ENCODE results near the gene MYPN. TPM values are rescaled to one million over a fixed set of nuclear protein-coding genes. Genes with fewer than 3 reads are reported as not detected.
A peak's percentile ranks its signal among the peaks of the same experiment; 100 is the strongest.

The MYPN gene
- total RNA-seq, 2 donors from 2014 or later: 0.07 to 0.27 TPM

DNA sequence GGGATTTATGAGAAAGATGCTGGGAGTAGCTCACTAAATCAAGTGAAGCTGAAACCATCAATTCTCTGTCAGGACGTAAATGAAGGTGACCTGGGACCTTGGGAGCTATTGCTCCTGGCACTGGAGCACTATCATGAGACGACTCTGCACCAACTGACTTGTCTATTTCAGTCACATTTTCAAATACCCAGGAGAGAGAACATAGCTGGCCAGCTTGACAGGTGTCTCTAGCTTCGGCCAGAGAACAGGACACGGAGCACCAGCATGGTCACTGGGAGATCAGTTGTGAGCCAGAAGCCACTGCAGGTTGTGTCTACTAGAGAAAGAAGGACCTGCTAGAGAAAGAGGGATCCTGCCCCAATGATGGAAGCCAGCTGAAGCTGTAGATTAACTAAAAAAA is 140.0 kb downstream of the MYPN start:
- intact Hi-C loops (cut with DNase I): no loop called here

DNA sequence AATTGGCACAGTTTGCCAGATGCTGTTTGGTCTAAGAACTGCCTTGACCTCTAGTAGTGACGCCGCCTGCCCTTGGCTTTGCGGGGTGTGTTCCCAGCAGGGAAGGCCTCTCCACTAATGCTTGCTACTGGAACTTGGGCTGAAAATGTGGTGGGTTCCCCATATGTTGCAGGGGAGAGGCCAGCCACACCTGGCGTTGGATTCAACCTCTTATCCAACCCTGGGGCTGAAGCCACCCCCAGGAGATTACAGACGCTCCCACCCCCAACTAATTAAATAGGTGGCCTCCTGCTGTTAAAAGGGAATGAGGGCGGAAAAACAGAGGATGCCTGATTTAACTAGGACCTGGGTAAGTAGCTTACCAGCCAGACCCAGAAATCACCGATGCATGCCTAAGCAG is 141.9 kb downstream of the MYPN start:
- Histone ChIP-seq H3K4me3 (no peak overlapping the region), H3K36me3 (no peaks in the 10 kb centered on the region), H3K9me3 (no peaks in the 10 kb centered on the region), H3K9ac (ENCODE audit: low read depth in 2 of 2, low read length in 2 of 2) (no peak overlapping the region), H3K4me1 (no peaks in the 10 kb centered on the region), H3K27ac (no peak overlapping the region), H3K27me3 (no peaks in the 10 kb centered on the region)
- intact Hi-C loops (cut with DNase I): no loop called here
- TF ChIP-seq, protein P1, sequence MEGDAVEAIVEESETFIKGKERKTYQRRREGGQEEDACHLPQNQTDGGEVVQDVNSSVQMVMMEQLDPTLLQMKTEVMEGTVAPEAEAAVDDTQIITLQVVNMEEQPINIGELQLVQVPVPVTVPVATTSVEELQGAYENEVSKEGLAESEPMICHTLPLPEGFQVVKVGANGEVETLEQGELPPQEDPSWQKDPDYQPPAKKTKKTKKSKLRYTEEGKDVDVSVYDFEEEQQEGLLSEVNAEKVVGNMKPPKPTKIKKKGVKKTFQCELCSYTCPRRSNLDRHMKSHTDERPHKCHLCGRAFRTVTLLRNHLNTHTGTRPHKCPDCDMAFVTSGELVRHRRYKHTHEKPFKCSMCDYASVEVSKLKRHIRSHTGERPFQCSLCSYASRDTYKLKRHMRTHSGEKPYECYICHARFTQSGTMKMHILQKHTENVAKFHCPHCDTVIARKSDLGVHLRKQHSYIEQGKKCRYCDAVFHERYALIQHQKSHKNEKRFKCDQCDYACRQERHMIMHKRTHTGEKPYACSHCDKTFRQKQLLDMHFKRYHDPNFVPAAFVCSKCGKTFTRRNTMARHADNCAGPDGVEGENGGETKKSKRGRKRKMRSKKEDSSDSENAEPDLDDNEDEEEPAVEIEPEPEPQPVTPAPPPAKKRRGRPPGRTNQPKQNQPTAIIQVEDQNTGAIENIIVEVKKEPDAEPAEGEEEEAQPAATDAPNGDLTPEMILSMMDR (IDR thresholded peaks at IDR 0.05): no peak
- no peak for DNase-seq

More for the DNA sequence above, 140.0 kb downstream of the MYPN start:
- Histone ChIP-seq H3K4me3 (no peak overlapping the region), H3K4me1 (no peaks in the 10 kb centered on the region), H3K27ac (no peak overlapping the region), H3K27me3 (no peaks in the 10 kb centered on the region), H3K9ac (ENCODE audit: low read depth in 2 of 2, low read length in 2 of 2) (no peak overlapping the region), H3K36me3 (no peaks in the 10 kb centered on the region), H3K9me3 (no peaks in the 10 kb centered on the region)
- no peak for DNase-seq
- TF ChIP-seq, protein P1 (IDR thresholded peaks at IDR 0.05): no peak

DNA sequence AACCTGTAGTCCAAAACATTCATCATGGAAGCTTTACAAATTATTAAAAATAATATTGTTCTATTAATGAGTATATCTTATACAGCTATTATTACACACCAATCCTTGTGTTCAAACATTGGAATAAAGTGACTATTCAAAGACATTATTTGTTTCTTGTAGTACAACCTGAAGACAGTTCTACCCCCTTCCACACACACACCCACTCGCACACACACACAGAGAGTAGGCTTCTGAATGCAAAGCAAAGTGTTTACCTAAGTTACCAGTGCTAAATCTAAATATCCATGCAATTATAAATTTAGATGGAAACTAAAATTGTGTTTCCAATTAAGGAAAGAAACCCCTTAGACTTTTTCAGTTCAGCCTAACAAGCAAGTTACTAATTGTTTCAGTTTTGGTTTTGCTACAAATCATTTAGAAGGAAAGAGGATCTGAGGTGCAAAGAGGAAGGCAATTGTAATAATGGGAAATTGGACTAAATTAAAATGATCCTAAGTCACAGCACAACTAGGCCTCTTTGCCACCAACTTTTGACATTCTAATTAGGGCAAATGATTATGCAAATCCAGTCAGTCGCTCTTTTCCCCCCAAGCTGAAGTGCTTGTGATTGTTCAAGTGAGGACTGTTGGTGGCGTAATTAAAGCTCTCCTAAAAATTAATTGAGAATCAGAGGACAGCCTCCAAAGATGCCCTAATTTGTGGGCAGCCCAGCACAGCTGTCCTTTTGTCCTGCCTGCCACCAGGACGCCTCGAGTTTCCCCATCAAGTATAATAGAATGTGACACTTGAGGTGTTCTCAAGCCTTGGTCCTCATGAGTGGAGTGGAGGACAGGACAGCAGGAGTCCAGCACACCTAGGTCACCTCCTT is 142.6 kb downstream of the MYPN start:
- Histone ChIP-seq H3K4me3 (no peak overlapping the region), H3K9me3 (no peaks in the 10 kb centered on the region), H3K4me1 (no peaks in the 10 kb centered on the region), H3K27me3 (no peaks in the 10 kb centered on the region), H3K9ac (ENCODE audit: low read depth in 2 of 2, low read length in 2 of 2) (no peak overlapping the region), H3K27ac (no peak overlapping the region), H3K36me3 (no peaks in the 10 kb centered on the region)
- TF ChIP-seq, protein P1 (IDR thresholded peaks at IDR 0.05): no peak
- intact Hi-C loops (cut with DNase I): no loop called here
- DNase-seq: no peak

DNA sequence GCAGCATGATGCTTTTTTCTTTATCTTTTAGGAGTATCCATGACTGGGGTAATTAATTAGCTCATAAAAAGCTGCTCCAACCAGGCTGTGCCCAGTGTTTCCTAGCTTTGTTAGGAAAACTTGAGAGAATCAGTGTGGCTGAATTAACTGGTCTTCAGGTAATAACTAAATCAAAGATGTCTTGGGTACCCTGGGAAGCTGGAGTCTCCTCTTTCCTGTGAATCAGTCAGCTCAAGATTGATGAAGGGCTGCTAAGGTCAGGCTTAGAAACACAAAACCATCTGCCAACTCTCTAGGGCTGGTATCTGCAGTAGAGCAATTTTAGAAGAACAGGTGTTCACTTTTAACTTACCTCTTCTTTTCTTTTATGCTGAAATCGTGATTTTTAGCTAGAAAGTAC is 144.1 kb downstream of the MYPN start:
- H3K9ac ChIP-seq (ENCODE audit: low read depth in 2 of 2, low read length in 2 of 2): no peak overlapping the region

DNA sequence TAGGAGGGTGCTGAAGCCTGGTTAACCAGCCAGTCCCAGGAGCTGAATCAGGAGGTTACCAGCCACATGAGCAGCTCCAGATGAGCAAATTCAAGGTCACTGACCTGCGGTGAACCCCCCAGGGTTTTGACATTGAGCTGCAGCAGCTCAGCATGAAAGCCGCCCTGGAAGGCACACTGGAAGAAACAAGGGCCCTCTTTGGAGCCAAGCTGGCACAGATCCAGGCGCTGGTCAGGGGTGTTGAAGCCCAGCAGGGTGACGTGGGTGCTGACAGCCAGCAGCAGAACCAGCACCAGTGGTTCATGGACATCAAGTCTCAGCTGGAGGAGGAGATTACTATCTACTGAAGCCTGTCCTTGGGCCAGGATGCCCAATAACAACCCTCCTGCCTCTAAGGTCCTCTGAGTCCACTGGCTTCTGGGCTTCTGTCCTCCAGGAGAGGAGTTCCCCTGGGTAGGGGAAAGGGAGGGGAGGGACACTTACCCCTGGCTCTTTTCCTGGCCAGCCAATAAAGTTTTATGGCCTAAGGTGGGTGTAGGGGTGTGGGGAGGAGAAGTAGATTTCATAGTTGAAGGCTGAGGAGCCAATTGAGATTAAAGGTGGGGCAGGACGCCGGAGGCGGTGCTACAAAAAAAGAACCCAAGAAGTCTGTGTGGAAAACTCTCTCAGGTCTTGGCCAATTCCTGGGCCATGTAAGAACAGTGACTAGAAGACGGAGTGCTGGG is 152.0 kb downstream of the MYPN start:
- no peak overlapping the region for H3K27ac ChIP-seq
- no peak overlapping the region for H3K4me3 ChIP-seq
- H3K4me1 ChIP-seq: no peaks in the 10 kb centered on the region
- intact Hi-C loops (cut with DNase I): no loop called here
- no peaks in the 10 kb centered on the region for H3K27me3 ChIP-seq
- peak; percentile 23 for DNase-seq
- no peaks in the 10 kb centered on the region for H3K36me3 ChIP-seq
- no peaks in the 10 kb centered on the region for H3K9me3 ChIP-seq
- H3K9ac ChIP-seq (ENCODE audit: low read depth in 2 of 2, low read length in 2 of 2): no peak overlapping the region
- TF ChIP-seq, protein P1 (IDR thresholded peaks at IDR 0.05): no peak

More for the DNA sequence above, 144.1 kb downstream of the MYPN start:
- Histone ChIP-seq H3K27me3 (no peaks in the 10 kb centered on the region), H3K27ac (no peak overlapping the region), H3K9me3 (no peaks in the 10 kb centered on the region), H3K36me3 (no peaks in the 10 kb centered on the region), H3K4me1 (no peaks in the 10 kb centered on the region), H3K4me3 (no peak overlapping the region)
- TF ChIP-seq, protein P1 (IDR thresholded peaks at IDR 0.05): no peak
- no peak for DNase-seq
- intact Hi-C loops (cut with DNase I): no loop called here

Other genes starting within 250 kb of the MYPN start
- gene SIRT1, start 224.8 kb upstream of the MYPN start, total RNA-seq: 10 to 100 TPM; 11.7 to 20.4 TPM
- 10 to 100 TPM; 35.3 to 51.5 TPM for gene HERC4, start 34.2 kb upstream of the MYPN start, total RNA-seq
- gene ATOH7, start 122.6 kb downstream of the MYPN start, total RNA-seq: under 1 TPM; 0.17 to 0.53 TPM
- 100 to 1,000 TPM in 1 of 2 donors, 10 to 100 TPM in 1; 74.4 to 130 TPM for gene HNRNPH3, start 222.6 kb downstream of the MYPN start, total RNA-seq
- gene PBLD, start 223.4 kb downstream of the MYPN start, total RNA-seq: 10 to 100 TPM; 20.9 to 78.2 TPM

Measured in colonic mucosa (tissue), 4 donors.